HG03095 (cell line): ENCODE measurements around the gene ITGA7.

Experiments
- ATAC-seq: cut with Tn5 transposase; IDR thresholded peaks from one replicate; pipeline ENCODE4 v1.9.1; 2021; ENCODE audit warnings: moderate library complexity; ENCODE audit not compliant: unreplicated experiment

ITGA7 gene

DNA sequence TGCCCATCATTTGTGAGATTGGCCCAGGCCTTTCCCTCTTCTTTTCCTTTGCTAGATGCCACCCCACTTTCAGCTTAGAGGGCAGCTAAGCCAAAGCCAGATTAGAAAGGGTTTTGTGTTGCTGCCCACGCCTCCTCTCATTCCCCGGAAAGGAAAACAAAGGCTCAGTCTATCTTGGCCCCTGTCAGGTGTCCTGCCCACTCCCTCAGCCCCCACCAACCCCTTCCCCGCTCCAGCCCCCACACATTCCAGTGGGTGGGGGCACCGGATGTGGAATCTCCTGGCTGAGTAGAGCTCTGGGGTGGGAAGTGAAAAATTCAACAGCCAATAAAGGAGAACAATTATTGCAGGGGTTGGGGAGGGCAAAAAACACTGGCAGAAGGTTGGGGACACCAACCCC, 10.3 kb upstream of the ITGA7 start:
- no peak for ATAC-seq

GRCh38 chr12:55717011-55718007, 9.6 kb upstream of the ITGA7 start:
- no peak for ATAC-seq

DNA sequence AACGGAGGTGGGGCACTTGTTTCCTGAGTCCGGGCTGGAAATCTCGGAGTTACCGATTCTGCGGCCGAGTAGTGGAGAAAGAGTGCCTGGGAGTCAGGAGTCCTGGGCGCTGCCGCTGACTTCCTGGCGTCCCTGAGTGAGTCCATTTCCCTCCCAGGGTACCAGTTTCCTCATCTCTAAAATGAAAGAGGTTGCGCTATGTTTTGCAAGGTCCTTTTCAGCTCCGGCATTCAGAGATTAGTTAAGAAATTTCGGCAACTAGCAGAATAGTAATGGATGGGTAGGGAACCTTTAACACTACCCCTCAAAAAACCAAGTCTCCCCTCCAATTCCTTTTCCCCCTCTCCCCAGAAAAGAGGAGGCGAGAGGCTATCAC, 8.9 kb upstream of the ITGA7 start:
- ATAC-seq = no peak

- ATAC-seq = peak; percentile 92
These were observed 8.3 kb upstream of the ITGA7 start, which contains the start of gene BLOC1S1 for GRCh38 chr12:55715833-55716581. Gene BLOC1S1, plus strand, starts transcription at chr12:55716046. Its CDS starts 6 bp downstream, at chr12:55716052.

- ATAC-seq = peak; percentile 5
These were observed 7.6 kb upstream of the ITGA7 start for GRCh38 chr12:55715169-55715764.

GRCh38 chr12:55713721-55714120, 6.0 kb upstream of the ITGA7 start:
- no peak for ATAC-seq

- no peak for ATAC-seq
These were observed 5.2 kb upstream of the ITGA7 start for GRCh38 chr12:55712700-55713415.

GRCh38 chr12:55711786-55712553, 4.3 kb upstream of the ITGA7 start:
- no peak for ATAC-seq

GRCh38 chr12:55708695-55709233, 1.1 kb upstream of the ITGA7 start:
- no peak for ATAC-seq

DNA sequence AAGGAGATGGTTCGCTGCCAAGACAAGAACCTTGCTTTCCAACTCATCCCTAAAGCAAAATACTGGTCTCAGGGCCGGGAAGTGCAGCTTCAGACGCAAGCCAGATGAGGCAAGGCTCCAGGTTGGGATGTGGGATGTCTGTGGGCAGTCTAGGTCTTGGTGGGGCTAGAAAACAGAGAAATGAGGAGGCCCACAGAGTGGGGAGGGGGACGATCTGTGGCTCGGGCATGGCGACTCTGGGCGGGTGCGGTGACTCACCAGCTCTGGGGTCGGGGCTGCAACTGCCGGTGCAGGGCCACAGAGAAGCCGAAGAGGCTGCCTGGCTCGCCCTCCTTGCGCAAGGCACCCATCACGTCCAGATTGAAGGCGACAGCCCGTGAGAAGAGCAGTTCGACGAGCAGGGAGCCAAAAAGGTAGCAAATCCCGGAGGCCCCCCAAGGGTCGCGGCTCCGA, 459 bp downstream of the ITGA7 start:
- ATAC-seq = no peak

DNA sequence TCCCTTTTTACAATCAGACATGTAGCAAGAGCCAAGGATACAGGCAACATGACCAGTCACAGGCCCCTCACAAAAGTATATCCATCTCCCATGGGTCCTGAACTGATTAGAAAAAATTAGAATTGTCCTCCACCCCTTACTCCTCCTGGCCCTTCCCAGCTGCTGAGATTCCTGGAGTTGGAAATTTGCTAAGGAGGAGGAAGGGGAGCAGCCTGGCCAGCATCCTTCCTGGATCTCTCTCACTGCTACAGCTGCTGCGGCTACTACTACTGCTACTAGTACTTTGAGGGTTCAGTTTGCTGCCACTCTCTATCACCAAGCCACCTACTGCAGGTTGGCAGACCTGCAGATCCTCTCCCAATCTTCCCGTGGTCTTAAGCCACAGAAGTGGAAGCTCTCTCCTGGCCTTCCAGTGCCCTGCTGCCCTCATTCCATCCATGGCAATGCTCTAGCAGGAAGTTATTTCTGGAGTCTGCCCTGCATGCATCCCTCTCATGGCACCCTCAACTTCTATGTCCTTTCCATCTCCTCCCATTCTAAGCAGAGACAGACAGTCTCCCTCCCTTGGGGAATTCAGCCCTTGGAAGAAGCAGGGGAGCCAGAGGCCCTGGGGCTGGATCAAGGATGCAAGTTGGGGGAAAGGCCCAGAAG, 1.0 kb downstream of the ITGA7 start:
- ATAC-seq = no peak

DNA sequence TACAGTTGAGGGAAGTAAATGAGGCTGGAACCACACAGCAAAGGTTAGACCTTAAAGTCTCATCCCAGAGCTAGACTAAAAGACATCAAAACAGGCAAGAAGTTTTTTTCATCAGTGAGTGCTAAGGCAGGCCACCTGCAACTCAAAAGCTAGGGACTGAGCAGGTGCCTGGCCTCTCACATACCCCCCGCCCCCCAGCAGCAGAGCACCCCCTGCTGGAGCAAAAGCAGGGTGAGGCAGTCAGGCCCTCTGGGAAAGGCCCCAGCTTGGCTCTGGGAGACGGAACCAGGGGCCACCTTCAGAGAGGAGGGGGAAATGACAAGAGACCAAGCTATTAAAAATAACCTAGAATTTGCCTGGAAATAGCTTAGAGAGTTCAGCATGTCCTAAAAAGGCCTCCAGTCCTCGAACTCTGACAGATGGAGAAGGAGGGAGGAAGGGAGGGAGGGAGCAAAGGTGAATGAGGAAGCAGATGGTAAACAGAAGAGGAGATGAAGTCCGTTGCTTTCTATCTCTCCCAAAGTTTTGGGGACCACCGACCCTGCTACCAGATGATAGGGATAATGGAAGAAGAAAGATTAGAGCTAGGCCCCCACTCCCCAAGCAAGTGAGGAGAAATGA, 1.8 kb downstream of the ITGA7 start:
- no peak for ATAC-seq

DNA sequence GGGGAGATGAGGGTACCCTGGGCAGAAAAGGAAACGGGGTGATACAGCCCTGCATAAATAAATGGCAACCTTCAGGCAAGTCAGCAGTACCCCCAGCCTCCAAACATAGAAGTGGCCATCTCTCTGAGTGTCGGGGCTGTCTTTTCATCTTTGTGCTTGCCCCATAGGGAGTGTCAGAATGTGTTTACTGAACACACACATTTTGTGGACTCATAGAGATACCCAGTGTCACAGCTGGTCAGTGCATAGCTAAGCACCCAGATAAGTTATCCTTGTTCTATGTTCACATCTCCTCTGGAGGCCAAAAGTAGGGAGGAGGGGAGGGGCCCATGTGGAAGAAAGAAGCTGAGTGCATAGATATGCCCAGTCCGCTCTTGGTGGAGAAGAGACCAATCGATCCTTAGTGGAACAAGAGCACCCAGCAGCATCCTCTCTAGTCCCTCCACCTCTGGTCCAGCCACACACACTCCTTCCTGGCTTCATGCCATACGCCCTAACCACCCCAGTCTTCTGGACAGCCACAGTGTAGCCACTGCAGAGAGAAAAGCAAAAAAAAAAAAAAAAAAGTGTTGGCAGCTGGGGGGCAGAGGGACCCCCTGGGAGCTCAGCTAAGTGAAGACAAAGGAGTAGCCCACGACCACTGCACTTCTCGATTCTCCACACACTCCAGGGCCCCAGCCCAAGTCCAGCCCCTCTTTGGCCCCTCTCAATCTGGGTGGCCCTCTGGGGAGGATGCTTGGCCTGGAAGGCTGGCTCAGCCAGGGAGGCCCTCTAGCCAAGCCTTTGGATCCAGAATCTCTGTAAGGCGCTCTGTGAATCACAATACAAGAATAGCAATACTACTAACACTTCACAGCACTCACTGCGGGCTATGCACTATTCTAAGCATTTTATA, 2.6 kb downstream of the ITGA7 start:
- ATAC-seq = no peak

- ATAC-seq = no peak
These were observed 3.6 kb downstream of the ITGA7 start for GRCh38 chr12:55703901-55704761.

GRCh38 chr12:55703288-55703687, 4.4 kb downstream of the ITGA7 start:
- no peak for ATAC-seq

DNA sequence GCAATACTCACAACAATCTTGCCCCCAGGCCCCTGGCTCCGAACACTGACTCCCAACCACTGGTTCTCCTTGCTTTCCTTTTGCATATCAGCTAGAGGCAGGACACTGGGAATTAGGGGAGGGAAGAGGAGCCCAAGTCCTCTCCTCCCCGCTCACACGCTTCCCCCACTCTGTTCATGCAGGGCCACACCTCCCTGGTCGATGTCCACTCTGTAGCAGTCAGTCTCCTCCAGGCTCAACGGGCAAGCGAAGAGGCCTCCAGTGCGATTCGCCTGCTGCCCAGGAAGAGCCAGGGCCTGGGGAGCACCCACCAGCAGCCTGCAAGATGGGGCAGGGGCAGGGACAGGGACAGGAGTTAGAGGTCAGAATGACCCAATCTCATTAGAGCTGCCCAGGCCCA, 4.8 kb downstream of the ITGA7 start:
- no peak for ATAC-seq
